ENCODE measurements around the gene RSPH9.
"Not testable (repeated sequence)": the region's sequence is repeated elsewhere in the genome, so short reads cannot be mapped to it uniquely, and the experiment has no call there.

Gene RSPH9

DNA sequence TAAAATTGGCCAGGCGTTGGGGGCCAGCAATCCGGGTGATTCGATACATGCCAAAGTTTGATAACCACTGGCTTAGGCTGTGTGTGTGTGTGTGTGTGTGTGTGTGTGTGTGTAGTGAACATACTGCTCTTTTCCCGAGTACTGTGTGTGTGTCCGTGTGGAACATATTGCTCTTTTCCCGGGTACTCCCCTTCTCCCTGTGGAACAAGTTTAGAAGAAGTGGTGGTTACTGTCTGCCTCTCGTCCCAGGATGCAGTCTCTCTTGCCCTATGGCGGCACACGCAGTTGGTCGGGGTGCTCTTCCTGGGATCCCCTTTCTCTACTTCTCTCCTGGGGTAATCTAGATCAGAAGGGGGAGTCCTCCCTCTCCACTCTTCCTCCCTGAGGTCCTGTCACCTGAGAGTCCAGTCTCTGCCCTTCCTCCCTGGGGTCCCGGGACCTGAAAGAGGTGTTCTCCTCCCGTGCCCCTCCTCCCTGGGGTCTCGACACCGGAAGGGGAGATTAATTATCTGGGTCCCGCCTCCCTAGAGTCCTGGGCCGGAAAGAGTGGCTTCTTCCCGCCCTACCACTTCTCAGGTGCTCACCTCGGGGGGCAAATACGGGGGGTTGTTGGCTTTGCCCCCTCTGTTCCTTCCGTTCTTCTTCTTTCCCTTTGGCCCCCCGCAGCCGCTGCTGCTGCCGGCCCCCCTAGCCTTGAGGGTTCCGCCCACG lies 16.3 kb upstream of the RSPH9 start:
- in situ Hi-C loops (cut with HindIII; ENCODE audit: low sequenced_read_pairs) = no loop called here

- in situ Hi-C loops (cut with HindIII; ENCODE audit: low sequenced_read_pairs) = no loop called here
Measured at GRCh38 chr6:43629104-43629504, 15.7 kb upstream of the RSPH9 start, which contains the start of gene GTPBP2. GTPBP2 (minus strand) TSS chr6:43629264; CDS start chr6:43629162, 102 bp downstream.

DNA sequence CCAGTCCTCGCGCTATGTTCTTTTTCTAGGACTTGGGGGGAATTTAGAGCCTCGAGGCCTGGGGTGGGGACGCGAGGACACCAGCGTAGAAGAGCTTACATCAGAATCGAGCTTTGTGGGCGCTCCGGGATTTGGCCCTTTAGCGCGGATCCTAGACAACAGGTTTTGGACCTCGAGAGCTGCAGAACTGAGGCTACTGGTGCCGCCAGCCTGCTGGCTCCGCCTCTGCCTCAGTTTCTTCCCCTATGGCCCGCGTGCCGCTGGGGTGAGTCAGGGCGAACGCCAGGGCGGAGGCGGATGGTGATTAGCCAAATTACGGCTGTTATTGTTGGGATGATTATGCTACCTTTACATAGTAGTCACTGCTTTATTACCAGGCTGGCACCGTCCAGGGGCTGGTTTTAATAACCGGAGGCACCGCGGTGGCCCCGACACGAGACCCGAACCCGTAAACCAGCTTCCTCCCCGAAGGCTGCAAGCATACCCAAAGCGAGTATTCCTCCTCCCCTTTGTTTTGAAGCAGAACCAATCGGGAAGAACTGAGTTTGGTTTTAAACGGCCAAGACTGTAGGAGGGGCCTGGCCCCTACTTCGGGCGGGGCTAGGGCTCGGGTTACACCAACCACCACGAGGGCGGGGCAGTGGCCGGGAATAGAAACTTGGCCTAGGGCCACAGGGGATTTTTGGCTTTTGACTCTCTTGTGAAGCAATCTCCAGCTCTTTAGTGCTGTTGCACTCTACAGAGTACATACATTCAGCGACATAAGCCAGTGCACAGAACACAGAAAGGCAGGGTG lies 15.1 kb upstream of the RSPH9 start:
- in situ Hi-C loops (cut with HindIII; ENCODE audit: low sequenced_read_pairs) = no loop called here

- in situ Hi-C loops (cut with HindIII; ENCODE audit: low sequenced_read_pairs) = no loop called here
Measured at GRCh38 chr6:43630980-43631619, 13.7 kb upstream of the RSPH9 start.

- in situ Hi-C loops (cut with HindIII; ENCODE audit: low sequenced_read_pairs) = not testable (repeated sequence)
Measured at GRCh38 chr6:43633002-43633401, 11.8 kb upstream of the RSPH9 start.

GRCh38 chr6:43634702-43635303 lies 10.0 kb upstream of the RSPH9 start:
- in situ Hi-C loops (cut with HindIII; ENCODE audit: low sequenced_read_pairs) = no loop called here

DNA sequence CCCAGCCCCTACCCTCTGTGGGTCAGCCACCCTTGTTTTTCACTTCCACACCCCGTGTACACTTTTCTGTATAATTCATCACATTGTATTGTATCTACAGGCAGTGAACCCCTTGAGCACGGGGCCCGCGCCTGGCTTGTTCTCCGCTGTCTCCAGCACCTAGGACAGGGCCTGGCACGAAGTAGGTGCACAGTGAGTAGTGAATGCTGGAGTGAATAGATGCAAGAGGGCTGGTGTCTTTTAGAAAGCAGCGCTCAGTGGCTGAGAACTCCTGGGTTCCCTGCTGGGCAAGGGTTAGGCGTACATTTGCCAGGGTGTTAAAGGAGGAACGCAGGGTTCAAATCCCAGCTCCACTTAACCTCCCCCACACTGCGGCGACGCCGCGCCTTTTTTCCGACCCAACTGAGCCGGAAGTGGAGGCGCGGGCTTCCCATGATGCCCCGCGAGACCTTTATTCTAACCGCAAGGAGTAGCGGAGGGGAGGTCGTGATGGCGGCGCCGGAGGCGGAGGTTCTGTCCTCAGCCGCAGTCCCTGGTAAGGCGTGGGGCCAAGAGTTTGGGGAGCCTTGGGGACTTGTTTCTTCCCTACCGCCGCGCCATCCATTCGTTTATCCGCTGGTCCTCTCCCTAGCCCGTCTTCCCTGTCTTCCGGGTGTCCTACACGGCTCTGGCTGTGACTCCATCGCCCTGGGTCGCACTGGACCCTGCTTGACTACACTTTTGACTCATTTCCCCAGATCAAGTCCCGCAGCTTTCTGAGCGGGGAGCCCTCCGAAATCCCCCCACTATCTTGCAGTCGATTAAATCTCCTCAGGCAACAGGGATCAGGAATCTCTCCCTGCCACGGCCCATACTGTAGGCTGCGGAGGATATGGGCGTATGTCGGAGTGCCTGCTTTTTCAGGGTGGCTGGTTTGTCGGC lies 9.2 kb upstream of the RSPH9 start, which contains the start of gene MAD2L1BP:
Gene MAD2L1BP, plus strand, starts transcription at position 454 of the 921 bp plus-strand sequence. Its CDS starts 36 bp downstream, at position 490.
- in situ Hi-C loops (cut with HindIII; ENCODE audit: low sequenced_read_pairs) = no loop called here

- in situ Hi-C loops (cut with HindIII; ENCODE audit: low sequenced_read_pairs) = no loop called here
Measured at GRCh38 chr6:43636308-43636659, 8.6 kb upstream of the RSPH9 start.

- in situ Hi-C loops (cut with HindIII; ENCODE audit: low sequenced_read_pairs) = no loop called here
Measured at GRCh38 chr6:43639984-43640800, 4.6 kb upstream of the RSPH9 start.

GRCh38 chr6:43645613-43645964 lies 753 bp downstream of the RSPH9 start:
- in situ Hi-C loops (cut with HindIII; ENCODE audit: low sequenced_read_pairs) = no loop called here

DNA sequence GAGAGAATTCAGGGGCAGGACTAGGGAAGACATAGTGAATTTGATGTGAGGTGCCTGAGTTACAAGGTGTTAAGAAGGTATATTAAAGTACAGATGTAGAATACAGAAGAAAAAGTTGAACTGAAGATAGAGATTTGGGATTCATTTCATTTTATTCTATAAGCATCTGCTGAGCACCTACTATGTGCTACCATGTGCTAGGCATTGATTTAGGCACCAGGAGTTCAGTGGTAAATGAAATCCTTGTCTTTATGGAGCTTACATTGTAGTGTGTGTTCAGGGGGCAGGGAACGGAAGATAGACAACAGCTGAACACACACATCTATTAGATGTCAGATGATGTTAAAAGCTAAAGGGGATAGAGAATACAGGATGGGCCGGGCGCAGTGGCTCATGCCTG lies 2.8 kb downstream of the RSPH9 start:
- in situ Hi-C loops (cut with HindIII; ENCODE audit: low sequenced_read_pairs) = no loop called here

DNA sequence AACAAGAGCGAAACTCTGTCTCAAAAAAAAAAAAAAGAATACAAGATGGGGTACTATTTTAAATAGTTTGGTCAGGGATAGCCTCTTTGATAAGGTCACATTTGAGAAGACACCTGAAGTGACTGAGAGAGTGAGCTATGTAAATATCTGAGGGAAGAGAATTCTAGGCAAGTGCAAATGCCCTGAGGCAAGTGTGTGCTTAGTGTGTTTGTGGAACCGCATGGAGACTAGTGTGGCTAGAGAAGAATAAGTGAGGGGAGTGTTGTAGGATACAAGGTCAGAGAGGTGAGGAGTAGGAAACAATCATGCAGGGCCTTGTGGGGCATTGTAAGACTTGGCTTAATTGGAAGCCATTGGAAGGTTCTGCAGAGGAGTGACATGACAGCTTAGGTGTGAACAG lies 3.4 kb downstream of the RSPH9 start:
- in situ Hi-C loops (cut with HindIII; ENCODE audit: low sequenced_read_pairs) = no loop called here

- in situ Hi-C loops (cut with HindIII; ENCODE audit: low sequenced_read_pairs) = loop anchor here (5.0 kb wide), 3 partner anchors 34 to 439 kb away; partner anchors contain the start of gene MRPS18A
Measured at GRCh38 chr6:43652822-43653221, 8.0 kb downstream of the RSPH9 start.

- in situ Hi-C loops (cut with HindIII; ENCODE audit: low sequenced_read_pairs) = no loop called here
Measured at GRCh38 chr6:43657221-43657802, 12.5 kb downstream of the RSPH9 start.

DNA sequence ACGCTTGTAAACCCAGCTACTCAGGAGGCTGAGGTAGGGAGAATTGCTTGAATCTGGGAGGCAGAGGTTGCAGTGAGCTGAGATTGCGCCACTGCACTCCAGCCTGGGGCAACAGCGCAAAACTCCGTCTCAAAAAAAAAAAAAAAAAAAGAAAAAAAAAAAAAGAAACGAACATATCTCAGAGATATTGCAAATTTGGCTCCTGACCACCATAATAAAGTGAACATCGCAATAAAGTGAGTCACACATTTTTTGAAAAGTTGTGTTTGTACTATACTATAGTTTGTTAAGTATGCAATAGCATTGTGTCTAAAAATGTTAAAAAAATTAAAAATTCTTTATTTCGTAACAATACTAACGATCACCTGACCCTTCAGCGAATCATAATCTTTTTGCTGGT lies 13.3 kb downstream of the RSPH9 start:
- in situ Hi-C loops (cut with HindIII; ENCODE audit: low sequenced_read_pairs) = no loop called here

- in situ Hi-C loops (cut with HindIII; ENCODE audit: low sequenced_read_pairs) = not testable (repeated sequence)
Measured at GRCh38 chr6:43662948-43663347, 18.1 kb downstream of the RSPH9 start.

- in situ Hi-C loops (cut with HindIII; ENCODE audit: low sequenced_read_pairs) = no loop called here
Measured at GRCh38 chr6:43665376-43665775, 20.5 kb downstream of the RSPH9 start.

- in situ Hi-C loops (cut with HindIII; ENCODE audit: low sequenced_read_pairs) = no loop called here
Measured at GRCh38 chr6:43666196-43666920, 21.5 kb downstream of the RSPH9 start.

All from endothelial cell of hepatic sinusoid (primary cell).